ENCODE measurements around the gene FGF3.

Gene FGF3

DNA sequence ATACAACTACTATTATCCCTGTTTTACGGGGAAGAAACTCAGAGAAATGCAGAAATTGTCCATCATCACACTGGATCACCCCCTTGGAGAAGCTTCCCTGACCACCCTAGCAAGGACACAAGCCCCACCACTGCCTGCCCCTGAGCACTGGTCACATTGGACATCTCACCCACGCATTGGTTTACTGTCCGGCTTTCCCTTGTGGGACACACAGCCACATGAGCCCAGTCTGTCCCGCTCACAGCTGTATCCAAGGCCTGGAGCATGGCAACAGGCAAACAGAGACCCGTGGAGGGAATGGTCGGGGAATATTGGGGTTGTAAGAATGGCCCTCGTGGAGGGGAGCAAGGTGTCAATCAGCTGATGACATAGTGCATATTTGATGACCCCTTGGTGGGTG is 42.7 kb upstream of the FGF3 start:
- no peaks in the 10 kb centered on the region for H3K36me3 ChIP-seq (ENCODE audit: control insufficient read depth, insufficient read depth, low read length)
- H3K27me3 ChIP-seq (ENCODE audit: control insufficient read depth, insufficient read depth, low read length), result no peaks in the 10 kb centered on the region
- no peak overlapping the region for H3K9ac ChIP-seq (ENCODE audit: low read depth, low read length)
- no peak overlapping the region for H3K4me3 ChIP-seq (ENCODE audit: low read depth, low read length)
- H3K4me1 ChIP-seq (ENCODE audit: control insufficient read depth, insufficient read depth, low read length), result no peaks in the 10 kb centered on the region
- H3K9me3 ChIP-seq (ENCODE audit: control insufficient read depth, insufficient read depth, low read length), result no peaks in the 10 kb centered on the region

DNA sequence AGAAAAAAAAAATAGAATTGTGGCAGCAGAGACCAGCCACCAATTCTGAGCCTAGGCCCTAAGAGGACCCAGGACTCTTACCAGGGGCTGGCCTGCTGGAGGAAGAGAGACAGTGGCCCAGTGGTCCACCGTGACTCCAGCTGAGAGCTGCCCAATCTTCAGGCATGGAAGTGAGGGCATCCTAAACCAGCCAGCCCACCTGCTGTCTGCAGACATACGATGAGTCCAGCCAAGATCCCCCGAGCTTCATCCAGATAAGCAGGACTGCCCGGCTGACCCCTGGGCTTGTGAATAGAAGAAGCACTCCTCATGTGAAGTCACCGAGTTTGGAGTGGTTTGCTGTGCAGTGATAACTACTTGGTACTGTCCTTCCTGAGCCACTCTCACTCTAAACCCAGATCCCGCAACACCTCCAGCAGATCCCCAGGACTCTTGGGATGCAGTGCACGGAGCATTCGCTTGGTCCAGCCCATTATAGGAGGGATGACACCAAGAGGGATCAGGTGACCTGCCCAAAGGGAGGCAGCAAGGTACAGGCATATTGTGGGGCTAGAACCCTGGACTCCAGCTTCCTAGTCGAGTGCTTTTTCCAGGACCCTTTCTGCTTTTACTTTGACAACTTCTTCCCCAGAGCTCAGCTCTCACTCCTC is 41.7 kb upstream of the FGF3 start:
- no peaks in the 10 kb centered on the region for H3K36me3 ChIP-seq (ENCODE audit: control insufficient read depth, insufficient read depth, low read length)
- no peaks in the 10 kb centered on the region for H3K27me3 ChIP-seq (ENCODE audit: control insufficient read depth, insufficient read depth, low read length)
- H3K4me1 ChIP-seq (ENCODE audit: control insufficient read depth, insufficient read depth, low read length), result no peaks in the 10 kb centered on the region
- H3K9ac ChIP-seq (ENCODE audit: low read depth, low read length), result no peak overlapping the region
- H3K4me3 ChIP-seq (ENCODE audit: low read depth, low read length), result no peak overlapping the region
- H3K9me3 ChIP-seq (ENCODE audit: control insufficient read depth, insufficient read depth, low read length), result no peaks in the 10 kb centered on the region

DNA sequence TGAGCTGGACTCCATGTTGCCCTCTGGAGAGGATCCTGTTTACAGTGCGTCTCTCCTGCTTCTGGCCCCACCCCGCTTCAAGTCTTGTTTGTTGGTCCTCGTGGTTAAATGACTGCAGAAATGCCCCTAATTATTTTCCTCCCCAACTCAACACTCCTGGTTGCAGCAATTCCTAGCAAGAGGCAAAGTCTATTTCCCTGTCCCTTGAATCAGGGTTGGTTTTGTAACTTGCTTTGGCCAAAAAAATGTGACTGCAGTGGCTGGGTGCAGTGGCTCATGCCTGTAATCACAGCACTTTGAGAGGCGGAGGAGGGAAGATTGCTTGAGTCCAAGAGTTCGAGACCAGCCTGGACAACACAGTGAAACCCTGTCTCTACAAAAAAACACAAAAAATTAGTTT is 41.0 kb upstream of the FGF3 start:
- Histone ChIP-seq H3K9me3 (ENCODE audit: control insufficient read depth, insufficient read depth, low read length) (no peaks in the 10 kb centered on the region), H3K27me3 (ENCODE audit: control insufficient read depth, insufficient read depth, low read length) (no peaks in the 10 kb centered on the region), H3K36me3 (ENCODE audit: control insufficient read depth, insufficient read depth, low read length) (no peaks in the 10 kb centered on the region), H3K4me3 (ENCODE audit: low read depth, low read length) (no peak overlapping the region), H3K4me1 (ENCODE audit: control insufficient read depth, insufficient read depth, low read length) (no peaks in the 10 kb centered on the region), H3K9ac (ENCODE audit: low read depth, low read length) (no peak overlapping the region)

DNA sequence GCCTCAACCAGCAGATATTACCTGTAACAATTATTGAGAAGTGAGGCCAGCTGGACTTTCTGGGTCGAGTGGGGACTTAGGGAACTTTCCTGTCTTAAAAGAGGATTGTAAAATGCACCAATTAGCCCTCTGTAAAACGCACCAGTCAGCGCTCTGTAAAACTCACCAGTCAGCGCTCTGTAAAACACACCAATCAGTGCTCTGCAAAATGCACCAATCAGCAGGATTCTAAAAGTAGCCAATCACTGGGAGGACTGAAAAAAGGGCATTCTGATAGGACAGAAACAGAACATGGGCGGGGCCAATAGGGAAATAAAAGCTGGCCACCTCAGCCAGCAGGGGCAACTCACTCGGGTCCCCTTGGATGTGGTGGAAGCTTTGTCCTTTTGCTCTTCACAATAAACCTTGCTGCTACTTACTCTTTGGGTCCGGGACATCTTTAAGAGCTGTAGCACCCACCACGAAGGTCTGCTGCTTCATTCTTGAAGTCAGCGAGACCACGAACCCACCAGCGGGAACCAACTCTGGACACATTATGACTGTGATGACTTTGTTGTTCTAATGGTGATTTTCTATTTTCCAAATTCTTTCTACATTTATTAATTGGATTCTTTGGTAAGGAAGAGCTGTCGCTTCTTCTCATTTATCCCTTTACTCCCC is 40.2 kb upstream of the FGF3 start:
- no peaks in the 10 kb centered on the region for H3K4me1 ChIP-seq (ENCODE audit: control insufficient read depth, insufficient read depth, low read length)
- no peaks in the 10 kb centered on the region for H3K27me3 ChIP-seq (ENCODE audit: control insufficient read depth, insufficient read depth, low read length)
- no peaks in the 10 kb centered on the region for H3K36me3 ChIP-seq (ENCODE audit: control insufficient read depth, insufficient read depth, low read length)
- no peak overlapping the region for H3K4me3 ChIP-seq (ENCODE audit: low read depth, low read length)
- H3K9ac ChIP-seq (ENCODE audit: low read depth, low read length), result no peak overlapping the region
- no peaks in the 10 kb centered on the region for H3K9me3 ChIP-seq (ENCODE audit: control insufficient read depth, insufficient read depth, low read length)

DNA sequence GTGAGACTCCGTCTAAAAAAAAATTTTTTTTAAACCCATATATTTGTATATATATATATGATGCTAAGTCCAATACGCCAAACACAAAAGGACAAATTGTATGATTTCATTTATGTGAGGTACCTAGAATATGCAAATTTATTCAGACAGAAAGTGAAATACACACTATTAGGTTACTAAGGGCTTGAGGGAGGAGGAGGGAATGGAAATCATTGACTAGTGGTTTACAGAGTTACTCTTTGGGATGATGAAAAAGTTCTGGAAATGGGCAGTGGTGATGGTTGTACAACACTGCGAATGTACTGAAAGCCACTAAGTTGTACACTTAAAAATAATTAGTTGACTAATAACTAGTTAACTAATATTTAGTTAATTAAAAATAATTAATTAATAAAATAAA is 36.2 kb upstream of the FGF3 start:
- Histone ChIP-seq H3K9ac (ENCODE audit: low read depth, low read length) (no peak overlapping the region), H3K9me3 (ENCODE audit: control insufficient read depth, insufficient read depth, low read length) (no peaks in the 10 kb centered on the region), H3K4me1 (ENCODE audit: control insufficient read depth, insufficient read depth, low read length) (no peaks in the 10 kb centered on the region), H3K27me3 (ENCODE audit: control insufficient read depth, insufficient read depth, low read length) (peaks cover 7% of the 10 kb centered on the region), H3K4me3 (ENCODE audit: low read depth, low read length) (no peak overlapping the region), H3K36me3 (ENCODE audit: control insufficient read depth, insufficient read depth, low read length) (no peaks in the 10 kb centered on the region)

DNA sequence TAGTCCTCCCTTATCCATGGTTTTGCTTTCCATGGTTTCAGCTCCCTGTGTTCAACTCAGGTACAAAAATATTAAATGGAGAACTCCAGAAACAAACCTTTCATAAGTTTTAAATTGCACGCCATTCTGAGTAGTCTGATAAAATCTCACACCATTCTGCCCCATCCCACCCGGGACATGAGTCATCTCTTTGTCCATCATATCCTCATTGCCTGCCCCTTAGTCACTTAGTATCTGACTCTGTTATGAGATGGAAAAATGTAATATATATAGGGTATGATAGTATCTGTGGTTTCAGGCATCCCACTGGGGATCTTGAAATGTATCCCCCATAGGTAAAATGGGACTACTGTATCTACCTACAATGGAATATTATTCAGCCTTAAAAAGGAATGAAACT is 35.5 kb upstream of the FGF3 start:
- peaks cover 7% of the 10 kb centered on the region for H3K27me3 ChIP-seq (ENCODE audit: control insufficient read depth, insufficient read depth, low read length)
- no peak overlapping the region for H3K4me3 ChIP-seq (ENCODE audit: low read depth, low read length)
- no peaks in the 10 kb centered on the region for H3K9me3 ChIP-seq (ENCODE audit: control insufficient read depth, insufficient read depth, low read length)
- H3K4me1 ChIP-seq (ENCODE audit: control insufficient read depth, insufficient read depth, low read length), result no peaks in the 10 kb centered on the region
- H3K36me3 ChIP-seq (ENCODE audit: control insufficient read depth, insufficient read depth, low read length), result no peaks in the 10 kb centered on the region
- H3K9ac ChIP-seq (ENCODE audit: low read depth, low read length), result no peak overlapping the region

DNA sequence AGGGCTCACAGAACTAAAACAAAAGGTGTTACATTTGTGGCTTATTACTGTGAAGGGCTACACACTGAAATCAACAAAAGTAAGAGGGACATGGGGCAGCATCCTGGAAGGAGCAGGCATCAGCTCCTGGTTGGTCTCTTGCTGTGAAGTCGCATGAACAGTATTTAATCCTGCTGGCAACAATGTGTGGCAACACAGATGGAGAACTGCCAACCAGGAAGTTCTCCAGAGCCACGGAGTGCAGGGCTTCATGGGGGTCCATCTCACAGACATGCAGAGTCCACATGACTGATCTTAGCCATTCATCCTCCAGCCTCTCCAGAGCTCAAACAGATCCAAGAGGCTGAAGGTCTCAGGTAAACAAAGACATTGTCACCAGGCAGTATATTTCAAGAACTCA is 32.8 kb upstream of the FGF3 start:
- H3K4me3 ChIP-seq (ENCODE audit: low read depth, low read length), result no peak overlapping the region
- H3K9ac ChIP-seq (ENCODE audit: low read depth, low read length), result no peak overlapping the region
- no peaks in the 10 kb centered on the region for H3K36me3 ChIP-seq (ENCODE audit: control insufficient read depth, insufficient read depth, low read length)
- H3K9me3 ChIP-seq (ENCODE audit: control insufficient read depth, insufficient read depth, low read length), result no peaks in the 10 kb centered on the region
- H3K4me1 ChIP-seq (ENCODE audit: control insufficient read depth, insufficient read depth, low read length), result no peaks in the 10 kb centered on the region
- H3K27me3 ChIP-seq (ENCODE audit: control insufficient read depth, insufficient read depth, low read length), result peaks cover 7% of the 10 kb centered on the region

DNA sequence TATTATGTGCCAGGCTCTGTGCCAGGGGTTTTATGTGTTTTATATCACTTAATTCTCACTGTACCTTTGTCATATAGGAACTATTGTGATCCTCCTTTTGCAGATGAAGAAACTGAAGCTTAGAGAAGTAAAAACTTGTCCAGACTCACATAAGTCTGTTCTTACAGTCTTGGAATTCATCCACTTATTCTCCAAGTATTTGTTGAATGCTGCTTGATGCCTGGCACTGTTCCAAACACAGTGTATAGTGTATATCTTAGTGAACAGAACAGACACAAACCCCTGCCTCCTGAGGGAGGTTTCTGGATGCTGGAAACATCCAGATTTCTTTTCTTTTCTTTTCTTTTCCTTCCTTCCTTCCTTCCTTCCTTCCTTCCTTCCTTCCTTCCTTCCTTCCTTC is 29.0 kb upstream of the FGF3 start:
- no peak overlapping the region for H3K9ac ChIP-seq (ENCODE audit: low read depth, low read length)
- no peaks in the 10 kb centered on the region for H3K9me3 ChIP-seq (ENCODE audit: control insufficient read depth, insufficient read depth, low read length)
- no peaks in the 10 kb centered on the region for H3K36me3 ChIP-seq (ENCODE audit: control insufficient read depth, insufficient read depth, low read length)
- peaks cover 16% of the 10 kb centered on the region for H3K27me3 ChIP-seq (ENCODE audit: control insufficient read depth, insufficient read depth, low read length)
- no peak overlapping the region for H3K4me3 ChIP-seq (ENCODE audit: low read depth, low read length)
- no peaks in the 10 kb centered on the region for H3K4me1 ChIP-seq (ENCODE audit: control insufficient read depth, insufficient read depth, low read length)

DNA sequence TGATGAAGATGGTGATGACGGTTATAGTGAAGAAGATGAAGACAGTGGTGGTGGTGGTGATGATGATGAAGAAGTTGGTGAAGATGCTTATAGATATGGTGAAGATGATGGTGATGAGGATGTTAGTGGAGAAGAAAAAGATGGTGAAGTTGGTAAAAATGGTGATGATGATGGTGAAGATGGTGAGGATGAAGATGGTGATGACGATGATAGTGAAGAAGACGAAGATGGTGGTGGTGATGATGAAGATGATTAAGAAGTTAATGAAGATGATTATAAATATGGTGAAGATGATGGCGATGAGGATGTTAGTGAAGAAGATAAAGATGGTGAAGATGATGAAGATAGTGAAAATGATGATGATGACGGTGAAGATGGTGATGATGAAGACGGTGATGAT is 25.2 kb upstream of the FGF3 start:
- H3K27me3 ChIP-seq (ENCODE audit: control insufficient read depth, insufficient read depth, low read length), result peaks cover 9% of the 10 kb centered on the region

DNA sequence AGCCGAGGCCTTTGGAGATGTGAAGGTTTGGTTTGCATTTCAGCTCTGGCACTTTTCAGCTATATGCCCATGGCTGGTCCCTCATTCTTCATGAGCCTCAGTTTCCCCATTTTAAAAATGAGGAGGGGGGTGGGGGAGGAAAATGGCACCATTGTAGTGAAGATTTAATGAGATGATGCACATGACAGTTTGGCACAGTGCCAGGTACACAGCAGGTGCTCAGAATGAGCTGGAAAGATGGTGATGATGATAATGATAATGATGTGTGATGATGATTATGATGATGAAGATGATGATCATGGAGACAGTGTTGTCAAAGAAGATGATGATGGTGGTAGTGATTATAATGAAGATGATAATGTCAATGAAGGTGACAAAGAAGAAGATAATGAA is 24.3 kb upstream of the FGF3 start:
- Histone ChIP-seq H3K9me3 (ENCODE audit: control insufficient read depth, insufficient read depth, low read length) (no peaks in the 10 kb centered on the region), H3K27me3 (ENCODE audit: control insufficient read depth, insufficient read depth, low read length) (peaks cover 9% of the 10 kb centered on the region), H3K4me1 (ENCODE audit: control insufficient read depth, insufficient read depth, low read length) (no peaks in the 10 kb centered on the region), H3K9ac (ENCODE audit: low read depth, low read length) (no peak overlapping the region), H3K4me3 (ENCODE audit: low read depth, low read length) (no peak overlapping the region), H3K36me3 (ENCODE audit: control insufficient read depth, insufficient read depth, low read length) (no peaks in the 10 kb centered on the region)

More for the DNA sequence above, 25.2 kb upstream of the FGF3 start:
- H3K36me3 ChIP-seq (ENCODE audit: control insufficient read depth, insufficient read depth, low read length), result no peaks in the 10 kb centered on the region
- no peak overlapping the region for H3K9ac ChIP-seq (ENCODE audit: low read depth, low read length)
- H3K4me1 ChIP-seq (ENCODE audit: control insufficient read depth, insufficient read depth, low read length), result no peaks in the 10 kb centered on the region
- no peaks in the 10 kb centered on the region for H3K9me3 ChIP-seq (ENCODE audit: control insufficient read depth, insufficient read depth, low read length)
- no peak overlapping the region for H3K4me3 ChIP-seq (ENCODE audit: low read depth, low read length)

DNA sequence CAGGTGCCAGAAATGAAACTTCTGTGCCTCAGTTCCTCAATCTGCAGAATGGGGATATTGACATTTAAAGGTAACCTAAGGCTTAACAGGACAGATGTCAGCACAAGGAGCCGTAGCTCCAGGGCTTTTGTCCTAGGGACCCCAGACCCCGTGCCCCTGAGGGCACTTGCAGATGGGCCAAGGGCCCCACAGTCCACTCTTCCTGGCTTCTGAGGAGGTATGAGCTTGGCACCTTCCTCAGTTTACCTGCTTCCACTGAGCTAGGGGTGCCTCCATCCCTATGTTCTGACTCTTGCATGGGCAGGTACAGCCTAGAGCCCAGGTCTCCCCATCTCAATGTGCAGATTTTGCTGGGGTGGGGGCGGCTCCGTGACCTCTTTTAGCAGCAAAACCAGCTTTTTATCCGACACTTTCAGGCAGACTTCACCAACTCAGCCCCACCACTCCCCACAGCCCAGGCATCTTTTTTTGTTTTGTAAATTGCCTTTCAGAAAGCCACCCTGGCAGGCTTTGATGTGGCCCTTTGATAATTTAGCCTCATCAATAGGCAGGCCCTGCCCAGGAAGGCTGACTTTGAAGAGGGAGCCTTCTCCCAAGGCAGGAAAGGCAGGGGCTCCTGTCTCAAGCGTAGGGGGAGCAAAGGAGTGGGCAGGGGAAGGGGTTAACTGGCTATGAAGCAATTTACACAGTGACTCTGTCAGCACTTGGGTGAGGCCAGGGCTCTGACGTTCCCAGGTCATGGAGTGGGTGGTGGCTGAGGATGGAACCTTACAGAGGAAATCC is 23.7 kb upstream of the FGF3 start:
- H3K9ac ChIP-seq (ENCODE audit: low read depth, low read length), result no peak overlapping the region
- H3K4me3 ChIP-seq (ENCODE audit: low read depth, low read length), result no peak overlapping the region
- no peaks in the 10 kb centered on the region for H3K36me3 ChIP-seq (ENCODE audit: control insufficient read depth, insufficient read depth, low read length)
- H3K4me1 ChIP-seq (ENCODE audit: control insufficient read depth, insufficient read depth, low read length), result no peaks in the 10 kb centered on the region
- H3K27me3 ChIP-seq (ENCODE audit: control insufficient read depth, insufficient read depth, low read length), result peaks cover 9% of the 10 kb centered on the region
- H3K9me3 ChIP-seq (ENCODE audit: control insufficient read depth, insufficient read depth, low read length), result no peaks in the 10 kb centered on the region
